ENCODE measurements around the gene EXOSC5. TPM values are rescaled to one million over a fixed set of nuclear protein-coding genes. Genes with fewer than 3 reads are reported as not detected.
A peak's percentile ranks its signal among the peaks of the same experiment; 100 is the strongest.

Gene EXOSC5
- total and polyA plus RNA-seq, 9 of the 15 experiments (the other 6 are each of a cell fraction or from before 2014, with no cell fraction given): 10.9 to 75.5 (median 37.8) TPM

DNA sequence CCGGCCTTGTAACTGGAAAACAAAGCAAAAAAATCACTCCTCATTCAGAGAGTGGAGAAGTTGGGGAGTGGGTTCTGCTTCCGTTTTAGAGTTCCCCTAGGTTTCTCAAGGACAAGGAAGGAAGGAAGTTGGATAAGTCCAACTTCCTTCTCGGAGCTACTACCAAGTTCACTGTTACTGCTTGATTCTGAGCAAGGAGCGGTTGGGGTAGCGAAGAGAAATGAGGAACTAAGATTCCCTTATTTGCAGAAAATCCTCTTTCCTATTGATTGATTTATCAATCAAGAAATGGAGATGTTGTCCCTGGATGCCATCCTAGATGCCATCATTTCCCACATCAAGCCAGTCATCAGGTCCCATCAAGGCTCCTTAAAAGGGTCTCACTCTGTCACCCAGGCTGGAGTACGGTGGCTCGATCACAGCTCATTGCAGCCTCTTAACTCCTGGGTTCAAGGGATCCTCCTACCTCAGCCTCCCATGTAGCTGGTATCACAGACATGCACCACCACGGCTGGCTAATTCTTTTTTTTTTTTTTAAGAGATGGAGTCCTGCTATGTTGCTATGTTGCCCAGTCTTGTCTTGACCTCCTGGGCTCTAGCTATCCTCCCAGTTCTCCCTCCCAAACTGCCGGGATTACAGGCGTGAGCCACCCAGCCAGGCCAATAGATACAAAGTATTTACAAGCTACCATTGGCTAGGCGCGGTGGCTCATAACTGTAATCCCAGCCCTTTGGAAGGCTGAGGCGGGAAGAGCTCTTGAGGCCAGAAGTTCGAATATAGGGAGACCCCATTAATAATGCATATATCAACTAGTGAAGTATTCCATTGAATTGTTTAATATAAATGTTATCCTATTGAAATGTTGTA, 32.4 kb downstream of the EXOSC5 start:
- no peak for ATAC-seq
- BruUV-seq (replicated peaks): no TSS peak
- Histone ChIP-seq H3K9me1 (ENCODE audit: control insufficient read depth, insufficient read depth, low read length) (no peaks in the 10 kb centered on the region), H3K4me2 (ENCODE audit: insufficient read depth, low read length) (peak overlapping the region; percentile 95), H3K36me3 (ENCODE audit: control insufficient read depth, insufficient read depth, low read length) (peaks cover 4% of the 10 kb centered on the region; the same call in 2 of the 3 replicates), H2AFZ (ENCODE audit: low read depth, low read length) (peak overlapping the region; percentile 98), H3K9me3 (replicated peaks; ENCODE audit: control insufficient read depth, insufficient read depth, low read depth, low read length) (no peaks in the 10 kb centered on the region), H3K79me2 (ENCODE audit: control insufficient read depth, insufficient read depth, low read length) (peaks cover 45% of the 10 kb centered on the region), H4K20me1 (replicated peaks; ENCODE audit: control insufficient read depth, insufficient read depth, low read length) (no peaks in the 10 kb centered on the region), H3K27ac (ENCODE audit: extremely low read depth, low read depth, low read length) (peak overlapping the region; percentile 100), H3K4me3 (peak overlapping the region; percentile 80), H3K9ac (ENCODE audit: insufficient read depth in 1 of 2, low read depth in 2 of 2, low read length in 2 of 2) (peak overlapping the region; percentile 97 to 99; a peak in 3 of 4 replicates), H3K27me3 (ENCODE audit: control insufficient read depth in 2 of 2, insufficient read depth in 2 of 2, low read length in 2 of 2) (no peaks in the 10 kb centered on the region), H3K4me1 (replicated peaks in 1 of 2; ENCODE audit: control insufficient read depth in 2 of 2, insufficient read depth in 2 of 2, low read length in 2 of 2) (peaks cover 30 to 50% of the 10 kb centered on the region in 2 experiments)
- no peak for FAIRE-seq
- ChIA-PET CTCF (ENCODE audit: low intra/inter-chr PET ratio) (no interaction called here), POLR2A (interaction anchor here (0.6 to 2.9 kb wide), 10 partner anchors 10 to 99 kb away, joined by 3 to 20 read pairs (median 4); partner anchors contain the start of gene TGFB1)
- in situ Hi-C loops (cut with MboI): no loop called here
- 50% methylated on average over 14 of the region's 14 CpGs for WGBS (ENCODE audit: insufficient coverage, low coverage, missing lambda C conversion rate)
- DNase-seq (ENCODE audit: extremely low read depth in 1 of 4, low spot score in 3 of 4): peak in 1 of 4 experiments; percentile 24
- intact Hi-C loops (cut with micrococcal nuclease): loop anchor here (10.0 kb wide), 1 partner anchor 70 kb away; the partner anchor contains the start of gene DMAC2
- TF ChIP-seq TBL1XR1 (IDR thresholded peaks at IDR 0.05; ENCODE audit: low read length in 2 of 2): no peak
- TF ChIP-seq, protein P1, sequence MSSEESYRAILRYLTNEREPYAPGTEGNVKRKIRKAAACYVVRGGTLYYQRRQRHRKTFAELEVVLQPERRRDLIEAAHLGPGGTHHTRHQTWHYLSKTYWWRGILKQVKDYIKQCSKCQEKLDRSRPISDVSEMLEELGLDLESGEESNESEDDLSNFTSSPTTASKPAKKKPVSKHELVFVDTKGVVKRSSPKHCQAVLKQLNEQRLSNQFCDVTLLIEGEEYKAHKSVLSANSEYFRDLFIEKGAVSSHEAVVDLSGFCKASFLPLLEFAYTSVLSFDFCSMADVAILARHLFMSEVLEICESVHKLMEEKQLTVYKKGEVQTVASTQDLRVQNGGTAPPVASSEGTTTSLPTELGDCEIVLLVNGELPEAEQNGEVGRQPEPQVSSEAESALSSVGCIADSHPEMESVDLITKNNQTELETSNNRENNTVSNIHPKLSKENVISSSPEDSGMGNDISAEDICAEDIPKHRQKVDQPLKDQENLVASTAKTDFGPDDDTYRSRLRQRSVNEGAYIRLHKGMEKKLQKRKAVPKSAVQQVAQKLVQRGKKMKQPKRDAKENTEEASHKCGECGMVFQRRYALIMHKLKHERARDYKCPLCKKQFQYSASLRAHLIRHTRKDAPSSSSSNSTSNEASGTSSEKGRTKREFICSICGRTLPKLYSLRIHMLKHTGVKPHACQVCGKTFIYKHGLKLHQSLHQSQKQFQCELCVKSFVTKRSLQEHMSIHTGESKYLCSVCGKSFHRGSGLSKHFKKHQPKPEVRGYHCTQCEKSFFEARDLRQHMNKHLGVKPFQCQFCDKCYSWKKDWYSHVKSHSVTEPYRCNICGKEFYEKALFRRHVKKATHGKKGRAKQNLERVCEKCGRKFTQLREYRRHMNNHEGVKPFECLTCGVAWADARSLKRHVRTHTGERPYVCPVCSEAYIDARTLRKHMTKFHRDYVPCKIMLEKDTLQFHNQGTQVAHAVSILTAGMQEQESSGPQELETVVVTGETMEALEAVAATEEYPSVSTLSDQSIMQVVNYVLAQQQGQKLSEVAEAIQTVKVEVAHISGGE (CRISPR knock-in tag; IDR thresholded peaks at IDR 0.05): peak in 1 of 3 experiments; percentile 62; a peak in 2 of 6 replicates
- peak in 1 of 2 experiments; percentile 29; a peak in 1 of 3 replicates for TF ChIP-seq CBX3 (IDR thresholded peaks at IDR 0.05; ENCODE audit: borderline replicate concordance in 1 of 2, low read length in 2 of 2)
- TF ChIP-seq ZC3H11A (IDR thresholded peaks at IDR 0.05; ENCODE audit: low read depth, low read length): no peak
- TF ChIP-seq HDAC2 (IDR thresholded peaks at IDR 0.05): peak; percentile 72; the same call in 1 of the 2 replicates
- TF ChIP-seq, protein P2, sequence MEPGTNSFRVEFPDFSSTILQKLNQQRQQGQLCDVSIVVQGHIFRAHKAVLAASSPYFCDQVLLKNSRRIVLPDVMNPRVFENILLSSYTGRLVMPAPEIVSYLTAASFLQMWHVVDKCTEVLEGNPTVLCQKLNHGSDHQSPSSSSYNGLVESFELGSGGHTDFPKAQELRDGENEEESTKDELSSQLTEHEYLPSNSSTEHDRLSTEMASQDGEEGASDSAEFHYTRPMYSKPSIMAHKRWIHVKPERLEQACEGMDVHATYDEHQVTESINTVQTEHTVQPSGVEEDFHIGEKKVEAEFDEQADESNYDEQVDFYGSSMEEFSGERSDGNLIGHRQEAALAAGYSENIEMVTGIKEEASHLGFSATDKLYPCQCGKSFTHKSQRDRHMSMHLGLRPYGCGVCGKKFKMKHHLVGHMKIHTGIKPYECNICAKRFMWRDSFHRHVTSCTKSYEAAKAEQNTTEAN (CRISPR knock-in tag; IDR thresholded peaks at IDR 0.05): no peak
- TF ChIP-seq, protein P3, sequence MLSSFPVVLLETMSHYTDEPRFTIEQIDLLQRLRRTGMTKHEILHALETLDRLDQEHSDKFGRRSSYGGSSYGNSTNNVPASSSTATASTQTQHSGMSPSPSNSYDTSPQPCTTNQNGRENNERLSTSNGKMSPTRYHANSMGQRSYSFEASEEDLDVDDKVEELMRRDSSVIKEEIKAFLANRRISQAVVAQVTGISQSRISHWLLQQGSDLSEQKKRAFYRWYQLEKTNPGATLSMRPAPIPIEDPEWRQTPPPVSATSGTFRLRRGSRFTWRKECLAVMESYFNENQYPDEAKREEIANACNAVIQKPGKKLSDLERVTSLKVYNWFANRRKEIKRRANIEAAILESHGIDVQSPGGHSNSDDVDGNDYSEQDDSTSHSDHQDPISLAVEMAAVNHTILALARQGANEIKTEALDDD (IDR thresholded peaks at IDR 0.05): no peak
- TF ChIP-seq, protein P4, sequence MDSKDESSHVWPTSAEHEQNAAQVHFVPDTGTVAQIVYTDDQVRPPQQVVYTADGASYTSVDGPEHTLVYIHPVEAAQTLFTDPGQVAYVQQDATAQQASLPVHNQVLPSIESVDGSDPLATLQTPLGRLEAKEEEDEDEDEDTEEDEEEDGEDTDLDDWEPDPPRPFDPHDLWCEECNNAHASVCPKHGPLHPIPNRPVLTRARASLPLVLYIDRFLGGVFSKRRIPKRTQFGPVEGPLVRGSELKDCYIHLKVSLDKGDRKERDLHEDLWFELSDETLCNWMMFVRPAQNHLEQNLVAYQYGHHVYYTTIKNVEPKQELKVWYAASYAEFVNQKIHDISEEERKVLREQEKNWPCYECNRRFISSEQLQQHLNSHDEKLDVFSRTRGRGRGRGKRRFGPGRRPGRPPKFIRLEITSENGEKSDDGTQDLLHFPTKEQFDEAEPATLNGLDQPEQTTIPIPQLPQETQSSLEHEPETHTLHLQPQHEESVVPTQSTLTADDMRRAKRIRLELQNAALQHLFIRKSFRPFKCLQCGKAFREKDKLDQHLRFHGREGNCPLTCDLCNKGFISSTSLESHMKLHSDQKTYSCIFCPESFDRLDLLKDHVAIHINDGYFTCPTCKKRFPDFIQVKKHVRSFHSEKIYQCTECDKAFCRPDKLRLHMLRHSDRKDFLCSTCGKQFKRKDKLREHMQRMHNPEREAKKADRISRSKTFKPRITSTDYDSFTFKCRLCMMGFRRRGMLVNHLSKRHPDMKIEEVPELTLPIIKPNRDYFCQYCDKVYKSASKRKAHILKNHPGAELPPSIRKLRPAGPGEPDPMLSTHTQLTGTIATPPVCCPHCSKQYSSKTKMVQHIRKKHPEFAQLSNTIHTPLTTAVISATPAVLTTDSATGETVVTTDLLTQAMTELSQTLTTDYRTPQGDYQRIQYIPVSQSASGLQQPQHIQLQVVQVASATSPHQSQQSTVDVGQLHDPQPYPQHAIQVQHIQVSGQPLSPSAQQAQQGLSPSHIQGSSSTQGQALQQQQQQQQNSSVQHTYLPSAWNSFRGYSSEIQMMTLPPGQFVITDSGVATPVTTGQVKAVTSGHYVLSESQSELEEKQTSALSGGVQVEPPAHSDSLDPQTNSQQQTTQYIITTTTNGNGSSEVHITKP (IDR thresholded peaks at IDR 0.05; ENCODE audit: partially characterized antibody): peak; percentile 83
- TF ChIP-seq ZBED1 (IDR thresholded peaks at IDR 0.05): no peak
- TF ChIP-seq ZNF583 (CRISPR knock-in tag; IDR thresholded peaks at IDR 0.05): no peak
- TF ChIP-seq ZNF780A (CRISPR knock-in tag; IDR thresholded peaks at IDR 0.05): no peak
